Effector CD8-positive, alpha-beta T cell (primary cell): ENCODE data around the gene TRIM26.
A peak's percentile ranks its signal among the peaks of the same experiment; 100 is the strongest.
"Not testable (repeated sequence)": the region's sequence is repeated elsewhere in the genome, so short reads cannot be mapped to it uniquely, and the experiment has no call there.

Source experiments
- DNase-seq: peaks from one replicate; lab custom pipeline; 2025; lab: John Stamatoyannopoulos, UW
- total RNA-seq, 4 experiments: gene quantifications; one replicate each; lab custom pipeline; 2026; lab: John Stamatoyannopoulos, UW

TRIM26 gene
- 75.7 to 99.5 (median 88.8) reads per million in 4 experiments for total RNA-seq

- DNase-seq: peak; percentile 94
Measured at GRCh38 chr6:30212865-30213666, at the start of gene TRIM26. Gene TRIM26, minus strand, starts transcription at chr6:30213406. Its CDS starts 14,303 bp downstream, at chr6:30199103.

GRCh38 chr6:30260036-30260504, 46.9 kb upstream of the TRIM26 start:
- no peak for DNase-seq

GRCh38 chr6:30259140-30260035, 46.2 kb upstream of the TRIM26 start:
- peak; percentile 64 for DNase-seq

GRCh38 chr6:30258204-30258603, 45.0 kb upstream of the TRIM26 start:
- DNase-seq: no peak

- DNase-seq: not testable (repeated sequence)
Measured at GRCh38 chr6:30252417-30252816, 39.2 kb upstream of the TRIM26 start.

- no peak for DNase-seq
Measured at GRCh38 chr6:30244560-30244959, 31.4 kb upstream of the TRIM26 start.

- no peak for DNase-seq
Measured at GRCh38 chr6:30238178-30238795, 25.1 kb upstream of the TRIM26 start.

- DNase-seq: no peak
Measured at GRCh38 chr6:30234356-30234755, 21.1 kb upstream of the TRIM26 start.

GRCh38 chr6:30231067-30231466, 17.9 kb upstream of the TRIM26 start:
- no peak for DNase-seq

- DNase-seq: no peak
Measured at GRCh38 chr6:30227763-30228487, 14.7 kb upstream of the TRIM26 start.

- DNase-seq: no peak
Measured at GRCh38 chr6:30227242-30227722, 14.1 kb upstream of the TRIM26 start.

GRCh38 chr6:30223339-30223738, 10.1 kb upstream of the TRIM26 start:
- DNase-seq: no peak

GRCh38 chr6:30221956-30222355, 8.8 kb upstream of the TRIM26 start:
- not testable (repeated sequence) for DNase-seq

GRCh38 chr6:30221395-30221794, 8.2 kb upstream of the TRIM26 start:
- not testable (repeated sequence) for DNase-seq

- DNase-seq: no peak
Measured at GRCh38 chr6:30219244-30219643, 6.0 kb upstream of the TRIM26 start.

GRCh38 chr6:30216096-30216495, 2.9 kb upstream of the TRIM26 start:
- no peak for DNase-seq

- DNase-seq: no peak
Measured at GRCh38 chr6:30214657-30214982, 1.4 kb upstream of the TRIM26 start.

GRCh38 chr6:30213957-30214656, 901 bp upstream of the TRIM26 start:
- peak; percentile 60 for DNase-seq

GRCh38 chr6:30213667-30213956, 406 bp upstream of the TRIM26 start:
- no peak for DNase-seq

GRCh38 chr6:30211899-30212298, 1.3 kb downstream of the TRIM26 start:
- DNase-seq: no peak

- no peak for DNase-seq
Measured at GRCh38 chr6:30211306-30211705, 1.9 kb downstream of the TRIM26 start.
